ENCODE data around the gene RUFY3.

The RUFY3 gene

DNA sequence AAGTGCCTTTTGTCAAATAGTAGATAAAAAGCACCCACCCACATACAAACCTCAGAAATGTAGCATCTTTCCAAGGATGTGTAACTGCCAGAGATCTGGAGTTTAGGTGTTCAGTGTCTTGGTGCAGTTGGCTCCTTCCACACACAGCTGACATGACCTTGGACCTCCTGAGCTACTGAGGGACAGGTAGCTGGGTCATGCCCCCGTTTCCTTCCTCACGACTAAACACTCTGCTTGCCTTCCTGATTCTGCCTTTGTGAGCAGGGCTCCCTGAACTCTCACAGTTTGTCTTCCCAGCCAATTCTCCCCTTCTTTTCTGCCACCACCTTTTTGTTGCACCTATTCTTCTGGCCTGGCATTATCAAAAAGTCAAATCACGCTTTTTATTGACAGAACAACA lies 10.2 kb upstream of the RUFY3 start:
- DNase-seq (ENCODE audit: low spot score), result no peak
- Histone ChIP-seq H3K27me3 (ENCODE audit: insufficient read depth, poor library complexity, severe bottlenecking) (no peaks in the 10 kb centered on the region), H3K36me3 (ENCODE audit: low read depth) (no peaks in the 10 kb centered on the region), H3K27ac (ENCODE audit: poor library complexity, severe bottlenecking) (no peak overlapping the region), H3K9me3 (ENCODE audit: severe bottlenecking) (no peaks in the 10 kb centered on the region), H3K4me3 (ENCODE audit: severe bottlenecking) (no peak overlapping the region), H3K4me1 (ENCODE audit: insufficient read depth, poor library complexity, severe bottlenecking) (peaks cover 4% of the 10 kb centered on the region)
- no peak for TF ChIP-seq CTCF (IDR thresholded peaks at IDR 0.05; ENCODE audit: poor library complexity, severe bottlenecking)
- ATAC-seq (ENCODE audit: low read depth), result no peak

DNA sequence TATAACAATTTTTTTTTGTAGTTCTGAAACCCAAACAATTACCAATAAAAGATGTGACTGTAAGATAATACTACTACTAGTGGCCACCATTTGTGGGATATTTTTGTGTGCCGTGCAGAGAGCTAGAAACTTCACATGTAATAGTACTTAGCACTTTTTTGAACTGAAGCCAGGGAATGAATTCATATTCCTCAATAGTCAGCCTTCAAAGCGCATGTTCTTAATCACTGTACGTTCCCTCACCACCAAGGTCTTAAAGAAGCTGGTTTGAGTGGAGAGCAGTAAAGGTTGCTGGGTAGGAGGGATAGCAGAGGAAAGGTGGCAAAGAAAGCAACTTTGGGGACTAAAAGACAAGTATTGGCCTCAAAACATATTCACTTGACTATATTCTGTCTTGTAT lies 9.6 kb upstream of the RUFY3 start:
- Histone ChIP-seq H3K36me3 (ENCODE audit: low read depth) (no peaks in the 10 kb centered on the region), H3K4me3 (ENCODE audit: severe bottlenecking) (no peak overlapping the region), H3K4me1 (ENCODE audit: insufficient read depth, poor library complexity, severe bottlenecking) (peaks cover 4% of the 10 kb centered on the region), H3K9me3 (ENCODE audit: severe bottlenecking) (no peaks in the 10 kb centered on the region), H3K27ac (ENCODE audit: poor library complexity, severe bottlenecking) (no peak overlapping the region), H3K27me3 (ENCODE audit: insufficient read depth, poor library complexity, severe bottlenecking) (no peaks in the 10 kb centered on the region)
- no peak for TF ChIP-seq CTCF (IDR thresholded peaks at IDR 0.05; ENCODE audit: poor library complexity, severe bottlenecking)
- DNase-seq (ENCODE audit: low spot score) (no peak), ATAC-seq (ENCODE audit: low read depth) (no peak)

DNA sequence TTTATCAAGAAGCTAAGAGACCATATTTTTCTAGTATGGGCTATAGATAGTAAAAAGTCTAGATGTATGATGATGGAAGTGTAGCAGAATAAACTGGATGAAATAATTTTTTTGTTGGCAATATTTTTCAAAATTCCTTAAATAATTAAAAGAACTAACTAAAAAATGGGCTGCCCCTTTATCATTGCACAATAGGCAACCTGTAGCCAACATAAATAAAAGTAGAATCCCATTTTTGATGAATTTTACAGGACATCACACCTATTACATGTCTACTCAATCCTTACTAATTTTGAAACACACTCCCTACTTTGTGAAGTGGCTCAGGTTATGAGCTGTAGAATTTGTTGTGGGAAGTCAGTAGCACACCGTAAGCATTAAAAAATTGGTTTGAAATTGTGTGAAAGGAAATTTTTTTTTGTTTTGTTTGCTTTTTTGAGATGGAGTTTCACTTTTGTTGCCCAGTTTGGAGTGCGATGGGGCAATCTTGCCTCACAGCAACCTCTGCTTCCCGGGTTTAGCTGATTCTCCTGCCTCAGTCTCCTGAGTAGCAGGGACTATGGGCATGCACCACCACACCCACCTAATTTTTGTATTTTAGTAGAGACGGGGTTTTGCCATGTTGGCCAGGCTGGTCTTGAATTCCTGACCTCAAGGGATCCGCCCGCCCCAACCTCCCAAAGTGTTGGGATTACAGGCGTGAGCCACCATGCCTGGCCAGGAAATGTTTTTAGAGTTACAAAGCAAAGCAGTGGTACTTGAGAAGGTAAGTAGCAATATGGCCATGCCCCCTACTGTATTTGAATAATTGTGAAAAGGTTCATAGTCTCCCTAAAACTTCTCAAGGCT lies 8.9 kb upstream of the RUFY3 start:
- H3K4me1 ChIP-seq (ENCODE audit: insufficient read depth, poor library complexity, severe bottlenecking), result peaks cover 4% of the 10 kb centered on the region
- H3K27ac ChIP-seq (ENCODE audit: poor library complexity, severe bottlenecking), result no peak overlapping the region
- no peak for ATAC-seq (ENCODE audit: low read depth)

DNA sequence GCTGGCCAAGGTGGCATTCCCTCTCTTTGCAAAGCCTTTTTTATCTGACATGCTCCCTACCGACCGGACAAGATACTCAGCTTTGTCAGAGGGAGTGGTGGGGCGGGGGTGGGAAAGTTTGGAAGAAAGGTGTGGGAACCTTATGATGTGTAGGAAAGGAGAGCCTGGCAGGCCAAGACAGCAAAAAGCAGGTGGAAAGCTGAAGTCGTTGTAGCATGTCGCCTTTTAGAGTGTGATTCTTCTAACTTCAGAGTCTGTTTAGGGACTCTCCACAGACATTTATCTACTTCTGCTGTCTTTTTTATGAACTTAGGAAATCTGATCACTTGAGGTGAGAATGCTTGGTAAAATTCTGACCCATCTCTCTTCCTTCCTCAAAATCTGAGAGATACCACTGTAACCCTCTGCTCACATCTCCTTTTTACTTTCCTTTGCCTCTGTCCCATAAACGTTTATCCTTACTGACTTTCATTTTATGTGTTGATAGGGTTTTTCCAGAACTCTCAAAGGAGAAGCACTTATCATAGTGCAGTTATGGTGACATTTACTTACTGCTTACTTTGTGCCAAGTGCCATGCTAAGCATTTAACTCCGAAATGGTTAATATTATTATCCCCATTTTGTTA lies 8.2 kb upstream of the RUFY3 start:
- TF ChIP-seq CTCF (IDR thresholded peaks at IDR 0.05; ENCODE audit: poor library complexity, severe bottlenecking), result no peak
- DNase-seq (ENCODE audit: low spot score), result no peak
- no peak overlapping the region for H3K4me3 ChIP-seq (ENCODE audit: severe bottlenecking)
- no peaks in the 10 kb centered on the region for H3K27me3 ChIP-seq (ENCODE audit: insufficient read depth, poor library complexity, severe bottlenecking)
- H3K36me3 ChIP-seq (ENCODE audit: low read depth), result no peaks in the 10 kb centered on the region
- H3K4me1 ChIP-seq (ENCODE audit: insufficient read depth, poor library complexity, severe bottlenecking), result peaks cover 4% of the 10 kb centered on the region
- no peak overlapping the region for H3K27ac ChIP-seq (ENCODE audit: poor library complexity, severe bottlenecking)
- ATAC-seq (ENCODE audit: low read depth), result no peak
- no peaks in the 10 kb centered on the region for H3K9me3 ChIP-seq (ENCODE audit: severe bottlenecking)

More for the DNA sequence above, 8.9 kb upstream of the RUFY3 start:
- no peak for DNase-seq (ENCODE audit: low spot score)
- Histone ChIP-seq H3K36me3 (ENCODE audit: low read depth) (no peaks in the 10 kb centered on the region), H3K9me3 (ENCODE audit: severe bottlenecking) (no peaks in the 10 kb centered on the region), H3K27me3 (ENCODE audit: insufficient read depth, poor library complexity, severe bottlenecking) (no peaks in the 10 kb centered on the region), H3K4me3 (ENCODE audit: severe bottlenecking) (no peak overlapping the region)
- TF ChIP-seq CTCF (IDR thresholded peaks at IDR 0.05; ENCODE audit: poor library complexity, severe bottlenecking), result no peak

Data from RWPE2 (cell line).